PC-3 (cell line): ENCODE results near the gene RAF1. TPM values are rescaled to one million over a fixed set of nuclear protein-coding genes. Genes with fewer than 3 reads are reported as not detected.

ENCODE experiments used
- ATAC-seq: fragments of 200-7000 bp; cut with Tn5 transposase; 2 replicates; pipeline ENCODE4 v1.9.1; 2020; ENCODE audit warnings: mild to moderate bottlenecking, moderate library complexity
- BruUV-seq: library from RNA; stranded (reverse); fragments of 400-500 nt; replicated peaks from 2 replicates; lab custom pipeline; 2021; lab: Mats Ljungman, UMichigan
- CTCF ChIA-PET: fragments of 300-600 bp; sonication (Branson Sonifier 250); formaldehyde crosslinking; loops from one replicate; lab custom pipeline; 2022; ENCODE audit warnings: antibody characterized with exemption; lab: Charles Lee
- POLR2A ChIA-PET: fragments of 300-600 bp; sonication (Branson Sonifier 250); formaldehyde crosslinking; loops from one replicate; lab custom pipeline; 2022; ENCODE audit warnings: antibody characterized with exemption; ENCODE audit not compliant: unreplicated experiment; lab: Charles Lee
- DNase-seq: peaks from one replicate; pipeline ENCODE4 v3.0.0-alpha.2; 2015
- H2AFZ ChIP-seq: fragments of 300-600 bp; sonication (generic); 2 replicates; pipeline ENCODE4 v1.6.0; 2016; ENCODE audit warnings: antibody characterized with exemption, low read length
- H3F3A ChIP-seq: fragments of 300-600 bp; sonication (generic); one replicate; pipeline ENCODE4 v1.6.0; 2017; ENCODE audit warnings: antibody characterized with exemption, low read length, control low read depth, mild to moderate bottlenecking; ENCODE audit not compliant: unreplicated experiment
- H3K27ac ChIP-seq: fragments of 300-600 bp; sonication (generic); 2 replicates; pipeline ENCODE4 v1.5.1; 2016; ENCODE audit warnings: mild to moderate bottlenecking, low read length
- H3K27me3 ChIP-seq: fragments of 300-600 bp; sonication (generic); 2 replicates; pipeline ENCODE4 v1.6.1; 2016; ENCODE audit warnings: low read length, mixed read lengths
- H3K36me3 ChIP-seq: fragments of 300-600 bp; sonication (generic); 2 replicates; pipeline ENCODE4 v1.6.1; 2016; ENCODE audit warnings: low read depth, mixed run types, low read length, mixed read lengths
- H3K4me1 ChIP-seq: fragments of 300-600 bp; sonication (generic); 2 replicates; pipeline ENCODE4 v1.5.1; 2016; ENCODE audit warnings: low read length; ENCODE audit not compliant: insufficient read depth
- H3K4me2 ChIP-seq: fragments of 300-600 bp; sonication (generic); 2 replicates; pipeline ENCODE4 v1.6.0; 2016; ENCODE audit warnings: low read length
- H3K4me3 ChIP-seq: fragments of 300-600 bp; sonication (generic); 2 replicates; pipeline ENCODE4 v1.5.1; 2016; ENCODE audit warnings: mild to moderate bottlenecking, low read length, mixed read lengths
- H3K79me2 ChIP-seq: fragments of 300-600 bp; sonication (generic); 2 replicates; pipeline ENCODE4 v1.6.1; 2017; ENCODE audit warnings: low read length, mixed read lengths
- H3K9ac ChIP-seq: fragments of 300-600 bp; sonication (generic); 2 replicates; pipeline ENCODE4 v1.6.0; 2016; ENCODE audit warnings: mild to moderate bottlenecking, low read length
- H3K9me2 ChIP-seq: fragments of 300-600 bp; sonication (generic); replicated peaks from 2 replicates; pipeline ENCODE4 v1.6.1; 2016; ENCODE audit warnings: mixed run types, low read length, mixed read lengths
- H3K9me3 ChIP-seq: fragments of 300-600 bp; sonication (generic); 2 replicates; pipeline ENCODE4 v1.6.1; 2016; ENCODE audit warnings: low read length, mixed read lengths
- H4K20me1 ChIP-seq: fragments of 300-600 bp; sonication (generic); 2 replicates; pipeline ENCODE4 v1.6.1; 2016; ENCODE audit warnings: low read length, mixed read lengths
- EZH2 ChIP-seq: fragments of 300-600 bp; sonication (generic); IDR thresholded peaks from one replicate; pipeline ENCODE4 v1.6.1; 2017; ENCODE audit warnings: antibody characterized with exemption, mild to moderate bottlenecking, low read length; ENCODE audit not compliant: unreplicated experiment
- EZH2phosphoT487 ChIP-seq: fragments of 300-600 bp; sonication (generic); IDR thresholded peaks from 2 replicates; pipeline ENCODE4 v1.6.1; 2018; ENCODE audit warnings: mild to moderate bottlenecking, antibody characterized with exemption, low read length, borderline replicate concordance
- intact Hi-C: fragments of 100-400 bp; cut with micrococcal nuclease; formaldehyde crosslinking; loops from 2 replicates; pipeline ENCODE4 v1.9.0; 2023
- total RNA-seq: library from RNA; depleted of rRNA; stranded (reverse); fragments of >200 nt; gene quantifications from 2 replicates; pipeline ENCODE4 v1.2.3, GENCODE V29; 2014
- TF ChIP-seq, protein P1 (sequence below): fragments of 300-600 bp; sonication (generic); conservative IDR thresholded peaks from 2 replicates; pipeline ENCODE4 v1.5.1; 2017; ENCODE audit warnings: antibody characterized with exemption, low read depth, mild to moderate bottlenecking, low read length

Gene RAF1
- total RNA-seq, 1 experiment from 2014 or later: 130 TPM

DNA sequence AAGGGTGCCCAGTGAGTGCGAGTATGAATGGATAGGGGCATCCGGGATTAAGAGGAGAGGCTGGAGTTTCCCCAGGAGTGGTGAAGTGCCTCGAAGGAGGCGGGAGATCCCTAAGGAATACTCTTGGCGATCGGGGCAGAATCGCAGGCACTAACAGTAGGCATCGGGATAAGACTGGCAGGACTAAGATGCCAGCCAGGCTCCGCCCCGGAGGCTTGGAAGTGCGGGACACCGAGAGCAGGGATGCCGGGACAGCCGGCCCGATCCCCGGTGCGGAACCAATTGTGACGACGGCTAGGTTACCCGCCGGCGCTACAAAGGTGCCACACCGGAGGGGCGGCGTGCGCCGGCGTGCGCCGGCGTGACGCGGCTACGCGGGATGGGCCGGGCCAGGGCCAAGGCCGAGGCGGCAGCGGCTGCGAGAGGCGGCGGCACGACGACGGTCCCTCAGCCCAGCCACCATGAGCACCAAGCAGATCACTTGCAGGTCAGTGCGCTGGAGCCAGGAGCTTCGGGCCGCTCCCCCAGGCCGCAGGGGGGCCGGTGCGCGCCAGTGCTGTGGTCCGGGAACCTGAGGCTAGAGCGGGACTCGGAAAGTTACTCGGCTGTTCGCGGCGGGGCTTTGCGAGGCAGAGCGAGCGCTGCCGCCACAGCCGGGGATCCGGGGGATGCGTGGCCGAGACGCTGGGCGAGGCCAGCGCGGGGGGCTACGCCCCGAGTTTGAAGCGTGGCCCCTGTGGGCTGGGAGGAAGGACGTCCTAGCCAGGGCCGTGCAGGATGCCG, 107.0 kb downstream of the RAF1 start, which contains the start of gene MKRN2:
Gene MKRN2 (plus strand): TSS at position 398 of the 783 bp plus-strand sequence. CDS start 64 bp downstream, at position 462.
- intact Hi-C loops: loop anchor here (5.0 to 10.0 kb wide), 2 partner anchors 105 to 338 kb away; partner anchors contain the start of gene RAF1
- TF ChIP-seq, protein P1, sequence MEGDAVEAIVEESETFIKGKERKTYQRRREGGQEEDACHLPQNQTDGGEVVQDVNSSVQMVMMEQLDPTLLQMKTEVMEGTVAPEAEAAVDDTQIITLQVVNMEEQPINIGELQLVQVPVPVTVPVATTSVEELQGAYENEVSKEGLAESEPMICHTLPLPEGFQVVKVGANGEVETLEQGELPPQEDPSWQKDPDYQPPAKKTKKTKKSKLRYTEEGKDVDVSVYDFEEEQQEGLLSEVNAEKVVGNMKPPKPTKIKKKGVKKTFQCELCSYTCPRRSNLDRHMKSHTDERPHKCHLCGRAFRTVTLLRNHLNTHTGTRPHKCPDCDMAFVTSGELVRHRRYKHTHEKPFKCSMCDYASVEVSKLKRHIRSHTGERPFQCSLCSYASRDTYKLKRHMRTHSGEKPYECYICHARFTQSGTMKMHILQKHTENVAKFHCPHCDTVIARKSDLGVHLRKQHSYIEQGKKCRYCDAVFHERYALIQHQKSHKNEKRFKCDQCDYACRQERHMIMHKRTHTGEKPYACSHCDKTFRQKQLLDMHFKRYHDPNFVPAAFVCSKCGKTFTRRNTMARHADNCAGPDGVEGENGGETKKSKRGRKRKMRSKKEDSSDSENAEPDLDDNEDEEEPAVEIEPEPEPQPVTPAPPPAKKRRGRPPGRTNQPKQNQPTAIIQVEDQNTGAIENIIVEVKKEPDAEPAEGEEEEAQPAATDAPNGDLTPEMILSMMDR: no peak
- TF ChIP-seq EZH2: no peak
- no peak for TF ChIP-seq EZH2phosphoT487
- H2AFZ ChIP-seq: peak within 1 kb of the TSS; percentile 99
- BruUV-seq: no TSS peak
- peak within 1 kb of the TSS; percentile 78 for H3K4me3 ChIP-seq
- CTCF ChIA-PET: no interaction called here
- H4K20me1 ChIP-seq: peaks cover 41% of the 10 kb centered on the region
- H3K9me3 ChIP-seq: no peaks in the 10 kb centered on the region
- no peaks in the 10 kb centered on the region for H3K27me3 ChIP-seq
- no peaks in the 10 kb centered on the region for H3K36me3 ChIP-seq
- peaks cover 50% of the 10 kb centered on the region for H3K79me2 ChIP-seq
- ATAC-seq: peak; percentile 91
- peak within 1 kb of the TSS; percentile 82 for H3K4me2 ChIP-seq
- no peaks in the 10 kb centered on the region for H3F3A ChIP-seq
- H3K4me1 ChIP-seq: peaks cover 16% of the 10 kb centered on the region
- H3K9ac ChIP-seq: peak within 1 kb of the TSS; percentile 93
- peak; percentile 95 for DNase-seq
- no peaks in the 10 kb centered on the region for H3K9me2 ChIP-seq
- H3K27ac ChIP-seq: peak within 1 kb of the TSS; percentile 66
- POLR2A ChIA-PET: no interaction called here

- POLR2A ChIA-PET: no interaction called here
- no peak for DNase-seq
These were observed 107.6 kb downstream of the RAF1 start for GRCh38 chr3:12556314-12556689.

More at GRCh38 chr3:12556314-12556689, 107.6 kb downstream of the RAF1 start:
- Histone ChIP-seq H4K20me1 (peaks cover 36% of the 10 kb centered on the region), H3K4me2 (peak overlapping the region; percentile 82), H3K4me3 (peak overlapping the region; percentile 78), H3K9me2 (no peaks in the 10 kb centered on the region), H3F3A (no peaks in the 10 kb centered on the region), H3K9me3 (no peaks in the 10 kb centered on the region), H3K27ac (peak overlapping the region; percentile 47), H3K36me3 (no peaks in the 10 kb centered on the region), H3K9ac (peak overlapping the region; percentile 93), H3K79me2 (peaks cover 44% of the 10 kb centered on the region), H3K4me1 (peaks cover 16% of the 10 kb centered on the region), H3K27me3 (no peaks in the 10 kb centered on the region), H2AFZ (peak overlapping the region; percentile 99)
- intact Hi-C loops: loop anchor here (5.0 to 10.0 kb wide), 2 partner anchors 106 to 338 kb away; partner anchors contain the start of gene RAF1
- CTCF ChIA-PET: no interaction called here
- BruUV-seq: TSS peak; percentile 87
- no peak for ATAC-seq
- no peak for TF ChIP-seq EZH2phosphoT487
- no peak for TF ChIP-seq EZH2
- TF ChIP-seq, protein P1: no peak
